D341Med (cell line): ENCODE results near the gene XPO4.
"Not testable (repeated sequence)": the region's sequence is repeated elsewhere in the genome, so short reads cannot be mapped to it uniquely, and the experiment has no call there.

ENCODE experiments used
- DNase-seq: peaks from one replicate; pipeline ENCODE4 v3.0.0; 2012; ENCODE audit warnings: low spot score

Gene XPO4

DNA sequence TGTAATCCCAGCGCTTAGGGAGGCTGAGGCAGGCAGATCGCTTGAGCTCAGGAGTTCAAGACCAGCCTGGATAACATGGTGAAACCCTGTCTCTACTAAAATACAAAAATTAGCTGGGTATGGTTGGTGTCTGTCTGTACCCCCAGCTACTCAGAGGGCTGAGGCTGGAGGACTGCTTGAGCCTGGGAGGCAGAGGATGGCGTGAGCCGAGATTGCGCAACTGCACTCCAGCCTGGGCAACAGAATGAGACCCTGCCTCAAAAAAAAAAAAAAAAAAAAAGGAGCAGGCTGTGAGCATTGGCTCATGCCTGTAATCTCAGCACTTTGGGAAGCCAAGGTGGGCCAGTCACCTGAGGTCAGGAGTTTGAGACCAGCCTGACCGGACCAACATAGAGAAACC, 12.0 kb downstream of the XPO4 start:
- not testable (repeated sequence) for DNase-seq

DNA sequence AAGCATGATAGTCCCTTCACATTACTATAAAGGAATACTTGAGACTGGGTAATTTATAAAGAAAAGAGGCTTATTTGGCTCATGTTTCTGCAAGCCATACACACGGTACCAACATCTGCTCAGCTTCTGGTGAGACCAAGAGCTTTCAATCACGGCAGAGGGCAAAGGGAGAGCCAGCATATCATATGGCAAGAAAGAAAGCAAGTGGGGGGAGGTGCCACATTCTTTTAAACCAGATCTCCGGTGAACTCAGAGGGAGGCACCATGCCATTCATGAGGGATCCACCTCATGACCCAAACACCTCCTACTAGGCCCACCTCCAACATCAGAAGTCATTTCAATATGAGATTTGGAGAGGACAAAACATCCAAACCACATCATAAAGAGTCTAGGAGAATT, 20.3 kb downstream of the XPO4 start:
- DNase-seq, result peak; percentile 44

DNA sequence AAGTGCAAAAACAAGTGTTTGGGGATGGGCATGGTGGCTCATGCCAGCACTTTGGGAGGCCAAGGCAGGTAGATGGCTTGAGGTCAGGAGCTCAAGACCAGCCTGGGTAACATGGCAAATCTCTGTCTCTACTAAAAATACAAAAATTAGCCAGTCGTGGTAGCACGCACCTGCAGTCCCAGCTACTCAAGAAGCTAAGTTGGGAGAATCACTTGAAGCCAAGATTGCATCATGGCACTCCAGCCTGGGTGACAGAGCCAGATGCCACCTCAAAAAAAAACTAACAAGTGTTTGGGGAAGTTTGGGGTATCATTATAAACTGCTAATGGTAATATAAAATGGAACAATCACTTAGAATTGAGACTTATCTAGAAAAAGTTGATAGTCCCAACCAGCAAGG, 24.6 kb downstream of the XPO4 start:
- DNase-seq, result no peak

DNA sequence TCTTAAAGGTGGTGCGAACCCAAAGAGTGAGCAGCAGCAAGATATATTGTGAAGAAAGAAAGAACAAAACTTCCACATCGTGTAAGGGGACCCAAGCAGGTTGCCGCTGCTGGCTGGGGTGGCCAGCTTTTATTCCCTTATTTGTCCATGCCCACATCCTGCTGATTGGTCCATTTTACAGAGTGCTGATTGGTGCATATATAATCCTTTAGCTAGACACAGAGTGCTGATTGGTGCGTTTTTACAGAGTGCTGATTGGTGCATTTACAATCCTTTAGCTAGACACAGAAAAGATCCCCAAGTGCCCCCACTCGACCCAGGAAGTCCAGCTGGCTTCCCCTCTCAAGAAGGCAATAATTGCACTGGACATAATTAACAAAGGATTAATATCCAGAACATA, 25.7 kb downstream of the XPO4 start:
- not testable (repeated sequence) for DNase-seq

DNA sequence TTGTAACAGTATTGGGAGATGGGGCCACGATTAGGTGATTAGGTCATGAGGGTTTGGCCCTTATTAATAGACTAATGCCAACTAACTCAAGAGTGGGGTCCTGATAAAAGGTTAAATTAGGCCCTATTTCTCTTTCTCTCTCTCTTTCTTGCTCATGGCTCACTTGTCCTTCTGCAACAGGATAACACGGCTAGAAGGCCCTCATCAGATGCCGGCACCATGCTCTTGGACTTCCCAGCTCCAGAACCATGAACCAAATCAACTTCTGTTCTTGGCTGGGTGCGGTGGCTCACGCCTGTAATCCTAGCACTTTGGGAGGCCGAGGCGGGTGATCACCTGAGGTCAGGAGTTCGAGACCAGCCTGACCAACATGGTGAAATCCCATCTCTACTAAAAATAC, 28.1 kb downstream of the XPO4 start:
- not testable (repeated sequence) for DNase-seq

DNA sequence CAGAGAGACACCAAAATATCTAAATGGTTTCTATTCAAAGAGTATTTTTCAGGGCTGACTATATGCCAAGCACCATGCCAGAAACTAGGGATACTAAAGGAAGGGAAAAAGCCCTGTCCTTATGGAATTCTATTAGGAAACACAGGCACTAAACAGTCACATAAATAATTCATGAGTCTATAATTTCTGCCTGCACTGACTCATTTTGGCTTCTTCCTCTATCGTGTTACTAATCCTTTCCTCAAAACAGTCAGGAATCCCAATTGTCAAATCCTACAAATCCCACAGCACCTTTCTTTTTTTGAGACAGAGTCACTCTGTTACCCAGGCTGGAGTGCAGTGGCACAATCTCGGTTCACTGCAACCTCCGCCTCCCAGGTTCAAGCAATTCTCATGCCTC, 29.2 kb downstream of the XPO4 start:
- DNase-seq, result peak; percentile 30

DNA sequence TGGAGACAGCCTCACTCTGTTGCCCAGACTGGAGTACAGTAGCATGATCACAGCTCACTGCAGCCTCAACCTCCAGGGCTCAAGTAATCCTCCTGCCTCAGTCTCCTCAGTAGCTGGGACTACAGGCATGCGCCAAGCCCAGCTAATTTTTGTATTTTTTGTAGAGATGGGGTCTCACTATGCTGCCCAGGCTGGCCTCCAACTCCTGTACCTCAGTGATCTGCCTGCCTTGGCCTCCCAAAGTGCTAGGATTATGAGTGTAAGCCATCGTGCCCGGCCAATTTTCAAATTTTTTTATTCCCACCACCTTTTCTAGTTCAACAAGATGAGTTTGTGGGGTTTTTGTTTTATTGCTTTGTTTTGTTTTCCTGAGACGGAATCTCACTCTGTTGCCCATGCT, 31.7 kb downstream of the XPO4 start:
- no peak for DNase-seq

DNA sequence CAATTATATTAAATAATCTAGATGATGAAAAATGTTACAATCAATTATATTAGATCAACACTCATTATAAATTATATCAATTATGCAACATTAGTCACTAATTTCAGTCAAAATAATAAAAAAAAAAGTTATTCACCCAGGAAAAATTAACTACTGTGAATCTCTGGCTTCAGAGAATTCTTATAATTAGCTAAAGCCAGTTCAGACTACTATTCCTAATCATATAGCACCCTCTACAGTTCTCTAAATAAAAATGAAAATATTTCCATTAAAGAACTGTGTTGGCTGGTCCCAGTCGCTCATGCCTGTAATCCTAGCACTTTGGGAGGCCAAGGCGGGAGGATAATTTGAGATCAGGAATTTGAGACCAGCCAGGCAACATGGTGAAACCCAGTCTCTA, 33.0 kb downstream of the XPO4 start:
- DNase-seq, result peak; percentile 35

DNA sequence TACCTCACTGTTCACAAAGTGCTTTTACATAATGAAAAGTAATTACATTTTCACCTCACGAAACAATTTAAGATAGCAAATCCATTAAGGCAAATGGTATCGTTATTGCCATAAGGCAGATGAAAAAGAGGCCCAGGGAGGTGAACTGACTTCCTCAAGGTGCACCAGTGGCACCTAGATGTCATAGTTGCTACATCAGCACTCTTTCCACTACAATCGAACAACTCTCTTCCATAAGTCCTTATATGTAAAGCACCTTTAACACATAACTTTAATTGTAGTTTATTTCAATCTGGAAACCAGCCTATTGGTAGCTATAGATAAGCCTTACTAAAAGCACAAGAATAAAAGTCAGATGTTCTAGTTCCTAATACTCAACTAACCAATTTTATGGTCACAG, 35.1 kb downstream of the XPO4 start:
- no peak for DNase-seq

DNA sequence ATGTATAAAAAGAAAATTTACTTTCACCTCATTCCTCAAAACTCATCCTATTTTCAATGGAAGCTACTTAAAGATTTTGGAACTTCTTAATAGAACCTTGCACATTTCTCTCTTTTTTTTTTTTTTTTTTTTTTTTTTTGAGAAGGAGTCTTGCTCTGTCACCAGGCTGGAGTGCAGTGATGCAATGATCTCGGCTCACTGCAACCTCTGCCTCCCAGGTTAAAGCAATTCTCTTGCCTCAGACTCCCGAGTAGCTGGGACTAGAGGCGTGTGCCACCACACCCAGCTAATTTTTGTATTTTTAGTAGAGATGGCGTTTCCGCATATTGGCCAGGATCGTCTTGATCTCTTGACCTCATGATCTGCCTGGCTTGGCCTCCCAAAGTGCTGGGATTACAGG, 40.9 kb downstream of the XPO4 start:
- DNase-seq, result not testable (repeated sequence)

DNA sequence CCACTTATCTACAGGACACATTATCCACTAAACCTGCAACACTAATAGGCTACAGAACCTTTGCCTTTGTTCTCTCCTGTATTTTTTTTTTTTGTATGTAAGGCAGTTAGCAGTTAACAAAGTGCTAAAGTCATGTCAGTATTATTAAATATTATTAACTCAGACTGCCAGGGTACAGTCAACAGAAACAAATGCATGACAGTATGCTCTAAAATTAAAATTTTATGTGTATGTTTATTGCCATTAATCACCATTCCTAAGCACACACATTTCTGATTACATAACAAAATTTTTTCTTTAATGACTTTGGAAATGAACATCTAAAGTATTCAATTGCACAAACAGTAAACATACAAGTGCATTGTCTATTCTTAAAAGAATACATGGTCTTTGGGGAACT, 41.7 kb downstream of the XPO4 start:
- no peak for DNase-seq

DNA sequence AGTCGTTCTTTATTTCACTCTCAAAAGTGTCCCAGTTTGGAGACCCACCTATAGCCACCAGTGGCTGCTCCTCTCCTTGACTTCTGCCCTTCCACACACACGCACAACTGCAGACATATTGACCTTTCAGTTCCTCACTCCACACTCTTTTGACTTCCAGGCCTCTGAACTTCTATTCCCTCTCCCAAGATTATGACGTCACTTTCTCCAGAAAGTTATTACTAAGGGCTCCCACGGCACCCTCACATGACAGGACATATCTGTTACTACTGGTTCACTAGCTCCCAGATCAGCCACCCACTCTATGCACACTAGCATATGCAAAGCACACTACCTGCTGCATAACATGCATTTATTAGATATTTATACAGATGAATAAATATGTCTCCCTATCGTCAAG, 45.9 kb downstream of the XPO4 start:
- no peak for DNase-seq

DNA sequence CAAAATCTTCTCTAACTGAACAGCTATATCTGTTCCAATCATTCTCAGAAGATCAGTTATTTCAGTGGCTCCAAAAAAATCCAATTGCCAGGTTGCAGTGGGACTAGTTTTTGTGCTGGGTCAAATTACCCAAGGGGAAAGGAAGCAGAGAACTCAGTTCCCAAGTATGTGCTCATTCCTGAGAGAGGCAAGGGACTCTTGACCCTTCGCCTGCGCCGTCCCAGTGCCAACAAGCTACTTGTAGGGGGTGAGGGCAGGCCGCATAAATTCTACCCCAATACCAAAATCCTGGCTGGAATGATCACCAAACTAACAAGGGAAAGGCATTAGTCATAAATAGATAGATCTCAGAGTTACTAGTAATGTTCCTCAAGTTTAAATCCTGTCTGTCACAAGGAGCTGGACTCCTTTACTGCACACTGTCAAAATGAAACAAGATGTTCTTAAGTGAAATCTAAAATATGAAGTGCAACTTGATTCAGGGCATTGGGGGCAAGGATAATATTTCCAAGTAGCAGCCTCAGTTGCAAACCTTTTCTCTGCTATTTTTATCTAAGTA, 50.6 kb downstream of the XPO4 start:
- DNase-seq, result no peak

DNA sequence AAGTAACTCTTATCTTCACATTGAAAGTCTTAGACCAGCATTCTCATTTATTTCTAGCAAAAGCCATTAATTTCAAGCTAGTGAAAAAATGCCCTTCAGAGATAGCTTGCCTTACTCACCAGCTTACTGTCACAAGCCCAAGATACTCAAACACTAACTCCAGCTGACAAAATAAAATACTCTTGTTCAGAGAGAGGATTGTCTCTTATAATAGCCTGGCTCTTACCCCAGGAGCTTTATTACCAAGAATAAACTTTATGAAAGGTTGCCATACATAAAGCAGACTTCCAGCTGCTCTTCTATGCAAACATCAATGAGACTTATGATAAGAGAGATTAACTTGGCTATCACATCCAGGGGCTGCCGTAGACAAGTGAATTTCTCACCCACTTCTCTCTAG, 53.6 kb downstream of the XPO4 start:
- DNase-seq, result no peak

DNA sequence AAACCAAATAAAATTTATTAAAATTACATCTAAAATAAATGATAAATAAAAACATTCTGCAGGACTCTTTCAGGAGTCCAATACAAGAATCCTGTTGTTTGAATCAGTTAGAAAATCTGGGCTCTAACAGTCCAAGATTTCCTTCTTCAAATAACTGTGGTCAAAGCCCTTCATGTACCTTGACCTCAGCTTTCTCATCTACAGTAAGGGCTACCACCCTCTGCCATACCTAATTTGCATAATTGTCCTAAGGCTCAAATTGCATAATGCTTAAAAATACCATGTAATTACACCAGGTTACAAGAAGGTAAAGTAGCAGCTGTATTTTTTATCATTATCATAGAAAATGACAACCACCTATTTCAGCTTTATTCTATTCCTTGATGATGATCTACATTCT, 54.3 kb downstream of the XPO4 start:
- DNase-seq, result no peak

DNA sequence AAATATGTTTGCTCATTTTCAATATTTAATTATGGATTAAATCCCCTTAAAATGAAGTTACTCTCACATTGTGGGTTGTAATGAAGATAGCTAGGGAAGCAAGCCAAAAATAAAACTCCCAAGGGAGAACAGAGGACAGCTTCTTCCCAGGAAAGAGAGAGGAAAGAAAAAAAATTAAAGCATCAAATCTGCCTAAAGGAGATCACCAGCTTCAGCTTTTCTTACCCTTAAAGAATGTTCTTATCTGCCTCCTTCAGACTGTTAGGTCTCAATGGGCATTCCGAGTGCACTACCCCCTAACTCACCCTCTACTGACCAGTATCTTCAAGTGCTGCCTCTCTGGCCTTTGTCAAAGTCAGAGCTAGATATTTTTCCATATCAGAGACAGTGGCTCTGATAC, 55.2 kb downstream of the XPO4 start:
- DNase-seq, result no peak

DNA sequence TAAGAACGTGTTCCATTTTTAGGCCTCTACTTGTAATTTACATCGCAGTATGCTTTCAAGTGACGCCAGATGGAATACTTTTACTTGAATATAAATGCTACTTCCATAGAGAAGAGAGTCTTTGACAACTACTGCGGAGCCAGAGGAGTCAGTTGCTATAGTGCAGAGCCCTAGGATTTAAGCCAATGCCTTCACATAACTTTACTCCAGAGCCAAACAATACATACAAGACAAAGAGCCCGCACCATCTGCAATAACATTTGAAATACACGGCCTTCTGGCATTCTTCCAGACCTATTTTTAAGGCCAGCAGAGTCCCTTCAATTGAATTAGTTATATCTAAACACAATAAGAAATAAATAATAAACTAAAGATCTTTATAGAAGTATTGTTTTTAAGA, 59.4 kb downstream of the XPO4 start:
- DNase-seq, result no peak

DNA sequence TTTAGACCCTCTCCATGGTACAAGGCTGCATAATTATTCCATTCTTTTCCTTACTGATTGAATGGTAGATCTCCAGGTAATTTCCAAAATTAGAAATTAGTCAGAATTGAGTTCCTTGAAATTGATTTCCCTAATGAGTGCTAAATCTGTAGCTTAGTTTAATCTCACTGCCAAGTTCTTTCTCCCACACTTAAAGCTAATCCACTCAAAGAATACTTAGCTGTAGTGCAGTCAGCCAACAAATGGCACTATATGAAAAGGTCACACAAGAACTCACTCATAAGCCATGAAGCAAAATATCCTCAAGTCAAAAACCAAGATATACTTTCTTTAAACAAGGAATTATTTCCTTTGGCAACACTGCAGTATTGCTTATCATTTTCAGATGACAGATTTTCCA, 62.0 kb downstream of the XPO4 start:
- peak; percentile 47 for DNase-seq

DNA sequence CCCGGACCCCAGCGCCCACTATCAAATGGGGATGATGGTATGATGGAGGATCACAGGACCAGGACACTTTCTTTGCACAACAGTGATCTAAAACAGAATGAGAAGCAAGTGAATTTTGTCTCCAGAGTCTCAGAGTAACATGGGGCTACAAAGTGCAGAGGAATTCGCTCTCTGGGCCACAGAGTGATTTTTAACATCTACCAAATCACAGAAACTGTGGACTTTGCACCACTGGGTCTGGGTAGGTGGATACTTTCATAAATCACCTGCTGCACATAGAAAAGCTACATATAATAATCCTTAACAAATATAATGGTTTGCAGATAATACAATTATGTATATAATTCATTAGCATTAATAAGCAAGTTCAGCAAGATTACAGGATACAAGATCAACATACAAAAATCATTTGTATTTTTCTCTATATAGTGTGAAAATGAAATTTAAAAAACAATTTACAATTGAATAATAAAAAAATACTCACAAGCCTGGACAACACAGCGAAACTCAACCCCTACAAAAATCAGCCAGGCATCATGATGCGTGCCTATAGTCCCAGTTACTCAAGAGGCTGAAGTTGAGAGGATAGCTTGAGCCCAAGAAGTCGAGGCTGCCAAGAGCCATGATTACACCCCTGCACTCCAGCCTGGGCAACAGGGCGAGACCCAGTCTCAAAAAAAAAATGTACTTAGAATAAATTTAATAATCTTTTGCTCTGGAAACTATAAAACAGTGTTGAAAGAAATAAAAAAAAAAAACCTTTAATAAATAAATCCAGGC, 68.5 kb downstream of the XPO4 start:
- DNase-seq, result no peak

DNA sequence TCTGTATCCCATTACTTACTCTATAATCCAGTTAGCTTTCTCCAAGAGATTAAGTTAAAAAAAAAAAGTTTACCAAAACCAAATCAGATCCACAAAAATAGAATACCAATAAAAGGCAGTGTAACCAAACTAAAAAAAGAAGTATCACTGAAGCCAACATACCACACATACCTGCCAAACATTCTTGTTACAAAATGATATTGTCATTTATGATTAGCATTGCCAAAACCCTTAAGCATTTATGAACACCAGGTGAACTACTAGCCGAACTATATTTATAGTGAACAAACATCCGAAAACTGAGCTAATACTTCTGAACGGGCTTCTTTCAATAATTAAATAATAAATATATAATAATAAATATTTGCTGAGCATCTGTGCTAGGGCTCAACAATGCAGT, 69.7 kb downstream of the XPO4 start:
- no peak for DNase-seq

DNA sequence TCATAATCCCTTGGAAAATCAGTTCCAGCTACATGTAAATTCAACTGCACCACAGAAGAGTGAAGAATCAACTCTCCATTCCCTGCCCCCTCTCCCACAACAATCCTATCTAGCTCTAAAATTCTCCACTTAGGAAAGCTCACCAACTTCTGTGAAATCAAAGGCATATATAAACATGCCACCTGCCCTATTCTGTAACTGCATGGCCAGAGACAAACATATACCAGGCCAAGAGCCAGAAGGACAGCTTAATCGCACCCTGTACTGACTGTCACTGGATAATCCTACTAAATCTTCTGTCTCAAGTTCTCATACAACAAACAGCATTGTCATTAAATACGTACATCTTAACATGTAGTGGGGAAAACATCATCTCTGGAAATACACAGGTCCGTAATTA, 70.6 kb downstream of the XPO4 start:
- DNase-seq, result peak; percentile 63

DNA sequence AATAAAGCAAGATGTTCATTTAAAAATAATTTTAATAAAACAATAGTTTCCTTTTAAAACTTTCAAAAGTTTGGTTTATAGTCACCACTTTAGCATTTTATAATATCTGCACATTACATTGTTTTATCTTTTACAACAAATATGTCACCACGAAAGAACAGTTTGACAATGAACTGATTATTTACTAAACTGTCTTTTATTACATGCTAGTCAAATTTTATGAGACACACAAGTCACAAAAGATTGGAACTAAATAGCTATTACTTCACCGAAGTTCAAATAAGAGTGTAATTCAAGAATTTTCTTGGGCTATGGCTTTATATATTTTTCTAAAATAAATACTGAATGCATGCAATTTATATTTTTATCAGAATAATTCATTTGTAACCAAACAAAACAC, 71.3 kb downstream of the XPO4 start:
- DNase-seq, result no peak

DNA sequence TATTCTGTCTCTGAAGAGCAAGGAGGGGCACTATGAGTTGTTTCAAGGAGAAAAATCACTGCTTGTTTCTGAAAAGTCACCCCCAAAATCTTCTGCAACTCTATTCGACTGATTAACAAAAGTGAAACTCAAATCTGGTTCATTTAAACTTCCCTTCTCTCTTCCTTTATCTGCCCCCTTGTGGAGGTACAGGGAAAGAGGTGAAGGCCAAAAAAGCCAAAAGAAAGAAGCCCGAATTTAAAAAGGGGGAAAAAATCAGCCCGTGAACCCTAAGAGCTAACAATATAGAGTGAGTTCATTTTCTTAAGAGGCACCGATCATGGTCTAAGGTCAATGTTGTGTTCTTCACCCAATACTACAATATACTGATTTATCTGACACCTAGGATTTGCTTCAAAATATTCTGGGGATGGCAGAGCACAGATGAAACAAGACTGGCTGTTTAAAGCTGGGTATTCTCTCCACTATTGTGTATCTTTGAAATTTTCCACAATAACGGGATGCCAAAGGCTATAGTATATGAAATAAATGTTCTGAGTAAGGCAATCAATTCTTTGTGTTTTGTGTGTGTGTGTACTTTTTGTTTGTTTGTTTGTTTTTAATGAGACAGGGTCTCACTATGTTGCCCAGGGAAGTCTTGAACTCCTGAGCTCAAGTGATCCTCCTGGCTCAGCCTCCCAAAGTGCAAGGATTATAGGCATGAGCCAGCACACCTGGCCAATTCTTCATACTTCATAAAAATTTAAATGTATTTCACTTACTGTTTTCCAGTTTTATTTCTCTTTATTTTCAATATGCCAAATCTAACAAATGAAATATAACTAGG, 73.8 kb downstream of the XPO4 start:
- DNase-seq, result no peak
